Measurements from ENCODE around the gene BMP7.

DNA sequence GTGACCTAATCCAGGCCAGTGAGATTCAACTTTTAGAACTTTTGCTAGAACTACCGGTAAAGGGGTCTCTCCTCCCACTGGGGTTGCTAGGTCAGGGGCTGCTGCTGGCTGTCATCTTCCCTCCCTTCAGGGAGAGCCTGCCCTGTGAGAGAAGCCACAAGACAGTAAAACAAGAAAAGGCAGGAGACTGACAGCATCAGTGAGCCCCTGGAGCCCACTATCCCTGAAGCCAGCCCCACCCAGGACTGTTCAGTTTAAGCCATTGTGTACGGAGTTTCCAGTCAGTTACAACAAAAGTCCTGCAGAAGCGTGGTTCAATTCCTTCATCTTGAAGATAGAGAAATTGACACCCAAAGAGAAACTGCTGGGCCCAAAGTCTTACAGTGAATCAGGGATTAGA, 7.9 kb upstream of the BMP7 start:
- no peak for TF ChIP-seq POLR2A (IDR thresholded peaks at IDR 0.05; ENCODE audit: low read depth, low read length)
- TF ChIP-seq POLR2AphosphoS5 (IDR thresholded peaks at IDR 0.05; ENCODE audit: low read depth, low read length): no peak
